ENCODE measurements around the gene RIPOR3.
"Not testable (repeated sequence)": the region's sequence is repeated elsewhere in the genome, so short reads cannot be mapped to it uniquely, and the experiment has no call there.

Gene RIPOR3

GRCh38 chr20:50724851-50725723, 33.7 kb upstream of the RIPOR3 start:
- DNase-seq, result no peak

GRCh38 chr20:50724112-50724725, 32.9 kb upstream of the RIPOR3 start:
- DNase-seq, result no peak

GRCh38 chr20:50723672-50724071, 32.3 kb upstream of the RIPOR3 start:
- no peak for DNase-seq

- no peak for DNase-seq
Measured at GRCh38 chr20:50722424-50723155, 31.2 kb upstream of the RIPOR3 start.

GRCh38 chr20:50721881-50722281, 30.5 kb upstream of the RIPOR3 start:
- no peak for DNase-seq

- DNase-seq, result no peak
Measured at GRCh38 chr20:50720582-50720981, 29.2 kb upstream of the RIPOR3 start.

- DNase-seq, result no peak
Measured at GRCh38 chr20:50720026-50720425, 28.7 kb upstream of the RIPOR3 start.

- no peak for DNase-seq
Measured at GRCh38 chr20:50719328-50719727, 28.0 kb upstream of the RIPOR3 start.

GRCh38 chr20:50717974-50718761, 26.8 kb upstream of the RIPOR3 start:
- DNase-seq, result peak in 1 of 3 experiments; percentile 34

GRCh38 chr20:50717312-50717711, 26.0 kb upstream of the RIPOR3 start:
- DNase-seq, result no peak

GRCh38 chr20:50716518-50716917, 25.2 kb upstream of the RIPOR3 start:
- no peak for DNase-seq

- no peak for DNase-seq
Measured at GRCh38 chr20:50715694-50716093, 24.4 kb upstream of the RIPOR3 start.

GRCh38 chr20:50714426-50714825, 23.1 kb upstream of the RIPOR3 start:
- DNase-seq, result not testable (repeated sequence)

GRCh38 chr20:50713657-50714101, 22.3 kb upstream of the RIPOR3 start:
- no peak for DNase-seq

- DNase-seq, result no peak
Measured at GRCh38 chr20:50712771-50713656, 21.7 kb upstream of the RIPOR3 start.

- no peak for DNase-seq
Measured at GRCh38 chr20:50711113-50711825, 19.9 kb upstream of the RIPOR3 start.

GRCh38 chr20:50710492-50711063, 19.2 kb upstream of the RIPOR3 start:
- no peak for DNase-seq

- DNase-seq, result no peak
Measured at GRCh38 chr20:50709636-50709973, 18.3 kb upstream of the RIPOR3 start.

GRCh38 chr20:50708845-50709635, 17.7 kb upstream of the RIPOR3 start:
- DNase-seq, result peak in 1 of 3 experiments; percentile 58

- no peak for DNase-seq
Measured at GRCh38 chr20:50704971-50705370, 13.6 kb upstream of the RIPOR3 start.

All from NCI-H1417 (cell line).